Body of pancreas (tissue), 4 donors: Measurements from ENCODE around the gene MOSMO.

Experiments used
- CTCF ChIP-seq, 7 experiments: fragments of 450-650 bp in 4 of 7; fragments of 200-600 bp in 3 of 7; sonication (generic) in 3 of 7; IDR thresholded peaks; one replicate each; pipeline ENCODE4 v1.5.1; 2016 to 2019; ENCODE audit warnings: antibody characterized with exemption in 7 of 7
- POLR2A ChIP-seq, 3 donors: fragments of 450-650 bp; IDR thresholded peaks; one replicate each; pipeline ENCODE4 v1.6.1; 2016; ENCODE audit warnings: antibody characterized with exemption in 3 of 3, mild to moderate bottlenecking in 2 of 3

DNA sequence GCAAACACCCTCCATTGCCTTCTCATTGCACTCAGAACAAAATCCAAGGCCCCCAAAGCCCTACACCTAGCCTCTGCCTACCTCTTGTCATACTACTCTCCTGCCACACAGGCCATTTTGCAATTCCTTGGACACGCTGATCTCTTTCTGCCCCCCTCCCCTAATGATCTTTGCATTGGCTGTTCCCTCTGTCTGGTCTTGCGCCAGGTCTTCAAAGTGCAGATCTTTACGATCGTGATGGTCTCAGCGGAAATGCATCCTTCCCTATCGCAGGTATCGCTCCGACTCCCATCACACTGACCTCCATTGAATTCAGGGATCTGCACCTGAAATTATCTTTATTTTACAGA lies 777 bp upstream of the MOSMO start:
- TF ChIP-seq CTCF (IDR thresholded peaks at IDR 0.05) (no peak), POLR2A (IDR thresholded peaks at IDR 0.05) (no peak)
